GM18517 (cell line): Measurements from ENCODE around the gene MN1.

ENCODE experiments used
- ATAC-seq: cut with Tn5 transposase; IDR thresholded peaks from one replicate; pipeline ENCODE4 v1.9.1; 2021; ENCODE audit warnings: mild to moderate bottlenecking, moderate library complexity; ENCODE audit not compliant: unreplicated experiment

MN1 gene

GRCh38 chr22:27765706-27766291 lies 35.8 kb downstream of the MN1 start:
- no peak for ATAC-seq

- ATAC-seq, result no peak
Measured at GRCh38 chr22:27764722-27765236, 36.8 kb downstream of the MN1 start.

DNA sequence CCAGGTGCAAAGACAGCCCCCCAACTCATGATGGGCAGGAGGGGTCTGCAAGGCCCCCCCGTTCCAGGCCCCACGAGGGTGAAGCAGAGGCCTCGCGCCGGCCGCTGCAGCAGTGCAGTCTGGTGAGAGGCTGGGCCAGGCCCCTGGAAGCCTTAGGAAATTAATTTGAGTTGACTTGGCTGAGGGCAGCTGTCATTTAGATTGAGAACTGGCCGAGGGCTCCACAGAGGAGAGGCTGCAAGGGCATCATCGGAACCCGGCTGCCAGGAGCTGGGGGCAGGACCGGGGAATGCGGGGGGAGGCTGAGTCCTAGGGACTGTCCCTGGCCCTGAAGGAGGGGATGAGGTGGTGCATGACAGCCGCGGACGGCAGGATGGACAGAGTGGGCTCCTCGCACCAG lies 39.9 kb downstream of the MN1 start:
- ATAC-seq, result no peak

GRCh38 chr22:27761000-27761399 lies 40.6 kb downstream of the MN1 start:
- no peak for ATAC-seq

GRCh38 chr22:27760474-27760873 lies 41.1 kb downstream of the MN1 start:
- no peak for ATAC-seq

DNA sequence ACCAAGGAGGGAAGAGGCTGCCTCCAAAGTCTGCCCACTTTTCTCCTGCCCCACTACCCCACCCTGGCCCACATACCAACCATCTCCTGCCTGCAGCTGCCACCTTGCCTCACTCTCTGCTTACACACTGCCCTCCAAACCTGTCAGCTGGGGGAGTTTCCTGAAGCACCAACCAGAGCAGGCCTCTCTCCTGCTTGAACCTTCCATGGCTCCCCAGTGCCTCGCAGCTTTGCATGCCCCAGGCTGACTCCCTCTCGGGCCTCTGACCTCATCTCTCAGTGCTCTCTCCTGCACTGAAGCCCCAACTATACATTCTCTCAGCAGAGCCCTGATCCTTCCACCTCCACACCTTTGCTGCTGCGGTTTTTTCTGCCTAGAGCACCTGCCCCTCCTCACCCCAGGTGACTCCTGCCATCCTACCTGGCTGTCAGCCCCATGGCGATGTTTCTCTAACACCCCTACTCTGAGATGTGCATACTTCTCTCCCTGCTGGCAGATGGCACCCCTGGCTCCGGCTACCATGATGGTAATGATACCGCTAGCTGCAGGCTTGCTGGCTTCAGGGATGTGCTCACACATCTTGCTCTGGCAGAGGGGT lies 43.5 kb downstream of the MN1 start:
- ATAC-seq, result no peak

GRCh38 chr22:27756212-27756660 lies 45.3 kb downstream of the MN1 start:
- no peak for ATAC-seq

GRCh38 chr22:27755521-27756211 lies 45.9 kb downstream of the MN1 start:
- no peak for ATAC-seq

DNA sequence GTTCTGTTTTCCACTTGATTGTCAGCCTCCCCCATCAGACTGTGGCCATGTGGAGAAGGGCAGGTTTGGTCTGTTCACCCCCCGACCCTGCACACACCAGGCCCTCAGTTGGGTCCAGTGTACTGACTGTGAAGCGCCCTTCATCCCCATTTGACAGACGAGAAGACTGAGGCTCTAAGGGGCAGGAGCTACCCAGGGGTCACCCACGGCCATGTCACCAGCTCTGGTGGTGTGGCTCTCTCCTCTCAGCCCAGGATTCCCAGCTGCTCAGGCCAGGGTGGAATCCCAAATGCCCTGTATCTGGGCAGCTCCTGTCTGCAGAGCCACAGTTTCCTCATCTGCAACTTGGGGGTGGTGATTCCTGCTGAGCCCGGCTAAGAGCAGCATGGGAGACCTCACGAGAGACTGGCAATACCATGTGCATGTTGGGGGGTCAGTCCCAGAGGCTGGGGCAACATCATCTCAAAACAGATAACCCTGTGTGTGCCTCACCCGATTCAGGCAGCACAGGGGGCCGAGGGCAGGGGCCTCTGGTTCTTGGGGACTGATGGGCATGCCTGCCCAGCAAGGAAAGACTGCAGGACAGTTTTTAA lies 46.6 kb downstream of the MN1 start:
- ATAC-seq, result no peak

DNA sequence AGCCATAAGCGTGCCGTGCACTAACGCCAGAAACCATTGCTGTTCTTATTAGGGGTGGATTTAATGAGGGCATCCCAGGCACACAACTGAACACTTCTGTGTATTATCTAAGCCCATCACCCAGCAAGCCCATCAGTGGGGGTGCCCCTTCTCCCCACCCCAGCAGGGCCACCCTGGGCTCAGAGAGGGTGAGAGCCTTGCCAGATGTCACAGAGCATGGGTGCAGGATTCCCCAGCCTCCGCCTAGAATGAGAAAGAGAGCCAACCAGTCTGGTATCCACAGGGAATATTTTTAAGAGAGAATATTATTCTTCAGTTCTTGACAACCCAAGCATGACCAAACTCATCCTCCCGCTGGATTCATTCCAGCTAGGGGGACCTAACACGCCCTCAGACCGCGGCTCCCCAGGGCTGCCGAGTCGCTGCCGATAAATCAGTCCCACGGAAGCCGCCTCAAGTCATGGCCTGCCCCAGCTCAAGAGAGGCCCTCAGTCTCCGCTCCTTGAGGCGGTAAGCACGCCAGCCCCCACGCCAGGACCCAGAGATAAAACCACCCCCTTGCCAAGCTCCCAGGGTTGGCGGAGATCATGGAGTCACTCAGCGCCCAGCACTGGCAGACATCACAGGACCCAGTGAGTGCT lies 47.2 kb downstream of the MN1 start:
- no peak for ATAC-seq

- no peak for ATAC-seq
Measured at GRCh38 chr22:27752771-27753170, 48.8 kb downstream of the MN1 start.

DNA sequence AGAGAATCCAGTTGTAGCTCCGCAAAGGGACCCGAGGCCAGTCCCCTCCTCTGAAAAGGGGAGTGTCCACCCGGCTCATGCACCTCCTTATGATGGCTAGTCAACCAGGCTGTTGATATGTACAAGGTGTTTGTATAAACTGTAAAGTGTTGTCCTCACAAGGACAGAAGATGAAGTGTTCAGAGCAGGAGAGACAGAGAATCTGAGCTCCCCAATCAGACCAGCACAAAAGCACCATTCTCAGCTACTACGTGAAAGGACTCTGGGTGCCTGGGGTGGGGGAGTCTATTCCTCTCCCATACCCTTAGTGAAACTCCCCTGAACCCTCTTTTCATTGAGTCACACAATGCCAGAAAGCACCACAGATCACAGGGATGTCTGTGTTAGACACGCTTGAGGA lies 49.4 kb downstream of the MN1 start:
- no peak for ATAC-seq

DNA sequence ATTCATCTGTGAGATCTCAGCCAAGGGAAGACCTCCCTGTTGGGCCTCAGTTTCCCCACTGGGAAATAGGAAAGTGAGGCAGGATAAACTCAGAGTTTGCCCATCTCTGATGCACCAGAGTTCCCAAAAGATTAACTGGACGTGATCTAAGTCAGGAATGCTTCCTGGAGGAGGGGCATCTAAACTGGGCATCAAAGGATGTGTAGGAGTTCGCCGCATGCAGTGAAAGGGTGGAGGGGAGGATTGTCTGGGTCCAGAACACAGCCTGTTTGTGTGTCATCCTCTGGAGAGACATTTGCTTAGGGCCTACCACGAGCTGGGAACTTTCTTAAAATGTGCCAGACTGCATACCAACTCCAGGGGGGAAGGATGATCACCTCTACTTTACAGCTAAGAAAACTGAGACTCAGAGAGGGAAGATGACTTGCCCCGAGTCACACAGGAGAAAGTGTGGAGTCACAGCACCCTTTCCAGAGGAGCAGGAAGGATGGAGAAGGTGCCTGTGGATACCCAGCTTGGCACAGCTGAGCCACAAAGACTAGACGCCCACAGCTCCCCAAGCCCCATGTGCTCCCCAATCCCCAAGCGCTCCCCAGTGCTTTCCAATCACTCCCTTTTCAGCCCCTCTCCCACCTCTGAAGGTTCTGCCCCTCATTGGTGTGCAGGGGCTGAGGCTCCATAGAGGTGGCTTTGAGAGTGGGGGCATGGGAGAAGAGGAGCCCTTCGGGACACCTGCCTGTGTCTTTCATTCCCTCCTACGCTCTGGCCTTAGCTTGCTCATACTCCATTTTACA lies 50.1 kb downstream of the MN1 start:
- no peak for ATAC-seq

GRCh38 chr22:27750584-27751265 lies 50.8 kb downstream of the MN1 start:
- no peak for ATAC-seq

GRCh38 chr22:27749597-27750225 lies 51.8 kb downstream of the MN1 start:
- ATAC-seq, result no peak

DNA sequence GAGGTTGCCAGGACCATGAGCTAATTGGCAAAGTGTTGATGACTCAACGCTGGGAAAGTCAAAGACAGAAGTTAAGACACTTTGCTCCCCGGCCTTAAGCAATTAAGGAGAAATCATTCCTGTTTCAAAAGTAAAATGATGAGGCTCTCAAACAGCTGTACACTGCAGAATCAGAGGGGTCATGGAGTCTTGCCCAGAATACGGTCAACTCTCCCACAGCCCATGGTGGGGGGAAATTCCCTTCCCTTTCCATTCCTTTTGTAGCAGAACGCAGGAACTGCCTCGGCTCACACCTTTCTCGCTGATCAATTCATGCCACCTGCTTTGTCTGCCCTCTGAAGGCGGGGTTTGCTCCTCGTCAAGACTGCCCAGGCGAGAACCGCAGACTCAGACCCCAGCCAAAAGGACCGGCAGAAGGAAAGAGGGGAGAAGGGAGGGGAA lies 52.8 kb downstream of the MN1 start:
- no peak for ATAC-seq

DNA sequence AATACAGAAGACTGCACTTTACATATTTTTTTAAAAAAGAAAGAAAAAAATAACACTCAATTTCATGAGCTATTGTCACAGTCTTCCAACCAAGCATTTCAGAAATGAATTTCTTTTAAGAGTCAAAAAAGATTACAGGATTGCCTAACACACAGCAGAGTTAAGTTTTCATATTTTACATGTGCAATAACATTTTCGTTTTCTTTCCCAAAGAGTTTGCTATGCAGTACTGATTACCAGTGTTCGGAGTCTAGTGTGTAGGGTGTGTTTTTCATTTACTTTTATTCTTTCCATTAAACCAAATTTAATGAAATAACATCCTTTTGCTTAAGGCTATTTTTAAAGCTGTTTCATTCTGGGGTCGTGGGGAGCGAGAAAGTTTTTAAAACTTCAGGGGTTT lies 53.2 kb downstream of the MN1 start:
- no peak for ATAC-seq

- ATAC-seq, result no peak
Measured at GRCh38 chr22:27747396-27748221, 53.9 kb downstream of the MN1 start.

GRCh38 chr22:27746918-27747317 lies 54.6 kb downstream of the MN1 start:
- no peak for ATAC-seq
